PFSK-1 (cell line): ENCODE results near the gene BRPF3.

Source experiments
- POLR2AphosphoS5 ChIP-seq: IDR thresholded peaks from 2 replicates; pipeline ENCODE4 v1.6.1; 2012; ENCODE audit warnings: low read depth, mild to moderate bottlenecking, control low read depth, low read length, moderate library complexity
- REST ChIP-seq, 2 experiments: IDR thresholded peaks; 2 replicates each; pipeline versions ENCODE4 v1.6.1 to v1.8.0; 2011 to 2012; ENCODE audit warnings: low read depth in 2 of 2, low read length in 2 of 2, control low read depth in 1 of 2, inconsistent platforms in 1 of 2, mild to moderate bottlenecking in 1 of 2, moderate library complexity in 1 of 2; ENCODE audit not compliant: insufficient read depth in 1 of 2
- SIN3A ChIP-seq: IDR thresholded peaks from 2 replicates; pipeline ENCODE4 v1.6.1; 2012; ENCODE audit warnings: mild to moderate bottlenecking, low read length, moderate library complexity, borderline replicate concordance; ENCODE audit not compliant: insufficient read depth
- TAF1 ChIP-seq: IDR thresholded peaks from 2 replicates; pipeline ENCODE4 v1.6.1; 2012; ENCODE audit warnings: low read length, control low read depth, borderline replicate concordance; ENCODE audit not compliant: insufficient read depth

- TF ChIP-seq SIN3A (no peak), POLR2AphosphoS5 (no peak), REST (IDR thresholded peaks at IDR 0.05; ENCODE audit: insufficient read depth in 1 of 2, low read depth in 2 of 2, low read length in 2 of 2) (no peak), TAF1 (no peak)
Observed at GRCh38 chr6:36207155-36207554, 10.6 kb downstream of the BRPF3 start.
